Measurements from ENCODE around the gene ZNF75A.
"Not testable (repeated sequence)": the region's sequence is repeated elsewhere in the genome, so short reads cannot be mapped to it uniquely, and the experiment has no call there.

ZNF75A gene

DNA sequence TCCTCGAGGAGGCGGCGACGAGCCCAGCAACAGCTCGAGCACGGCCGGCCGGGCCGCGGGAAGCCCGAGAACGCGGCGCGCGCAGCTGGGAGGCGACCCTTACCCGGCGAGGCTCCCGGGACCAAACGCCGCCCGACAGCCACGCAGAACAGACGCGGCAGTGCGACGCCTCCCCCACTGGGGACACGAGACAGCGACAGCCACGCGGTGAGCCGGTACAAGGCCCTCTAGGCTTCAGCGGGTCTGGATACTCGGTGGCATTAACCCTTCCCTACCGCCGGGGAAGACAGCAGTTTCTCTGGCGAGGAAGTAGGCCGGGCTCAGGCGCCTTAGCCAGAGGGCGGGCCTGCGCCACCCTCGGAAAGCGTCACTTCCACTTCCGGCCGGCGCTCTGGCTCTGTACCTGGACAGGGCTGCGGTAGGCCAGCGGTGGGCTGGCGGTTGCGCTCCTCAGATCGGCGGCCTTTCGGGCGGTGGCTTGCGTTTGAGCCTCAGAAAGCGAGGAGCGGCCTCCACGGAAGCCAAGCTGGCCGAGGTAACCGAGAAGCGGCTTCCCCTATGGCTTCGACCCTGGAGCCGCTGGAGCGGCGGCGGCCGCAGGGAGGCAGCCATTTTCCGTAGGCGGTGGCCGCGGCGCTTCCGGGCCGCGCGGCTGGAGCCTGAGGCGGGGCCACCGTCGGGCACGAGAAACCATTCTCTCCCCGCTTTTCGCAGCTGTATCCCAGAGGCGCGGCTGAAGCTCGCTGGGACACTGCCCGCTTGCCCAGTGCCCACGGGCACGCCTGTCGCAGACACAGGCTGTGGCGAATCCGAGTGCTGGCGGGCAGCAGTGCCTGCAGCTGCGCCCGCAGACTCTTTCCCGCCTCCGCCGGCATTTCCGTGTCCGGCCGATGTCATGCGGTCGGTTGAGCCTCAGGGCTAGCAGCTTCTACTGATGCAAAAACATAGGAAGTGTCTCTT, at the start of gene ZNF75A, which contains the start of gene TIGD7:
TSS of gene ZNF75A (plus strand) at position 389 of the 960 bp plus-strand sequence. CDS start 2,932 bp downstream, outside the sequence.
TSS of gene TIGD7 (minus strand) at position 322 of the 960 bp plus-strand sequence. CDS start 4,816 bp downstream, outside the sequence.
- peak; percentile 63 to 69 for DNase-seq (ENCODE audit: low read depth in 2 of 2)

DNA sequence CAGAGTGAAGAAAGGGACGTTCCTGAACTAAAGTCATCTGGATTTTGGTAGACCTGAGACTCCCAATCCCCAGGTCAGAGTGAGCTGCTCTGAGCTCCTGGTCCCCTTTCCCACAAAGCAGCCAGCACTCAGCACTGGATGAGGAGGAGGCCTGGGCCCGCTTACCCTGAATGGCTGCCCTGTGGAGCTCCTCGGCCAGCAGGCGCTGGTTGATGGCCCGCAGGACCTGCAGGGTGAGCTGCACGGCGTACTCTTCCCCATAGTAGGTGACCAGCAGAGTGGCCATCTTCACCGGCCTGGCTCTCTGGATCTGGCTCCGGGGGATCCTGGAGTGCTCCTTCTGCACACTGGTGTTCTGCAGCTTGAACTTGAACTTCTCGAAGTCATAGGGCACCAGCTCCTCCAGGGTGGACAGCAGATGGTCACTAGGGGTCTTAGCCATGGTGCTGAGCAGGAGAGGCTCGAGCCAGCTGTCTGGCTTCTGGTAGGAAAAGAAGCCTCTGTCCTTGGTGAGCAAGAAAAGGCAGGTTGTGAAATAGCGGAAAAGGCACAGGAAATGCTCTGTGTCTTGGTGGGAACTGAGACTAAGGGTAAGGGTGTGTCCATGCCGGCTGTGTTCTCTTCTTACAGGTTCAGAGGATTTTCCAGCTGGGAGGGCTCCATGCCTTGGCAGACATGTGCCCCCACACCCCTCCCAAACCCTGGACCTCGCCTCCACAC, 49.0 kb upstream of the ZNF75A start, which contains the start of gene MEFV:
TSS of gene MEFV (minus strand) at position 488 of the 720 bp plus-strand sequence. CDS start at position 442, 46 bp downstream.
- DNase-seq (ENCODE audit: low read depth in 2 of 2) = no peak

DNA sequence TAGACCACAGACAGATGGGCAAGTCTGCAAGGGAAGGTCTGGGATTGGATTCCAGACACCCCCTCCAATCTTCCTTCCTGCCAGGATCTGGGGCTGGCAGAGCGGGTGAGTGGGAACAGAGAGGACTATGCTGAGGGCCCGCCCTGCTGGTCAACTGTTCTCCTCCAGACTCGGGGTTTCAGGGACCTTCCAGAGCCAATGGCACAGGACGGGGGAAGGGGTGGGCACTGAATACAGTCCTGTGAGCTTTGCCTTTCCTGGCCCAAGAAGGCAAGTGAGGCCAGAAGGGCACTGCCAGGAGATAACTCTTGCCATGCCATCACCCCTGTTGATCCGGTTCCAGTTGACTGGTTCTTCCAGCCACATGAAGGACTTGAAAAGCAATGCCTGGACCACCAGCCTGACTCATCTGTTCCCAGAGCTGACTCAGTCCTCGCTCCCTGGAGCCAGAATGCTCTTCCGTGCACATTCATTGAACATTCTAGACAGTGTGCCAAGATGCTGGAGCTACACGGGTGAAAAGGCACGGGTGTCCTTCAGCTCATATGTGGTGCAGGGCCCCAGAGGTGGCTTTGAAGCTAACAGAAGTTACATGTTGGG, 48.3 kb upstream of the ZNF75A start:
- DNase-seq (ENCODE audit: low read depth in 2 of 2) = no peak

DNA sequence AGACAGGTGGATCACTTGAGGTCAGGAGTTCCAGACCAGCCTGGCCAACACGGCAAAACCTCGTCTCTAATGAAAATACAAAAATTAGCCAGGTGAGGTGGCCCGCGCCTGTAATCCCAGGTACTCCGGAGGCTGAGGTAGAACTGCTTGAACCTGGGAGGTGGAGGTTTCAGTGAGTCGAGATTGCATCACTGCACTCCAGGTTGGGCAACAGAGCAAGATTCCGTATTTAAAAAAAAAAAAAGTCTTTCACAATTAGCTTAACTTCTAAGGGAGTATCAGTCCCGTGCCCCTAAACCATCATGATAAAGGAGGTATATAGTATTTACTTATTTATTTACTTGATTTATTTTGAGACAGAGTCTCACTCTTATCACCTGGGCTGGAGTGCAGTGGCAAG, 45.5 kb upstream of the ZNF75A start:
- no peak for DNase-seq (ENCODE audit: low read depth in 2 of 2)

GRCh38 chr16:3262517-3262916, 42.8 kb upstream of the ZNF75A start:
- DNase-seq (ENCODE audit: low read depth in 2 of 2) = no peak

DNA sequence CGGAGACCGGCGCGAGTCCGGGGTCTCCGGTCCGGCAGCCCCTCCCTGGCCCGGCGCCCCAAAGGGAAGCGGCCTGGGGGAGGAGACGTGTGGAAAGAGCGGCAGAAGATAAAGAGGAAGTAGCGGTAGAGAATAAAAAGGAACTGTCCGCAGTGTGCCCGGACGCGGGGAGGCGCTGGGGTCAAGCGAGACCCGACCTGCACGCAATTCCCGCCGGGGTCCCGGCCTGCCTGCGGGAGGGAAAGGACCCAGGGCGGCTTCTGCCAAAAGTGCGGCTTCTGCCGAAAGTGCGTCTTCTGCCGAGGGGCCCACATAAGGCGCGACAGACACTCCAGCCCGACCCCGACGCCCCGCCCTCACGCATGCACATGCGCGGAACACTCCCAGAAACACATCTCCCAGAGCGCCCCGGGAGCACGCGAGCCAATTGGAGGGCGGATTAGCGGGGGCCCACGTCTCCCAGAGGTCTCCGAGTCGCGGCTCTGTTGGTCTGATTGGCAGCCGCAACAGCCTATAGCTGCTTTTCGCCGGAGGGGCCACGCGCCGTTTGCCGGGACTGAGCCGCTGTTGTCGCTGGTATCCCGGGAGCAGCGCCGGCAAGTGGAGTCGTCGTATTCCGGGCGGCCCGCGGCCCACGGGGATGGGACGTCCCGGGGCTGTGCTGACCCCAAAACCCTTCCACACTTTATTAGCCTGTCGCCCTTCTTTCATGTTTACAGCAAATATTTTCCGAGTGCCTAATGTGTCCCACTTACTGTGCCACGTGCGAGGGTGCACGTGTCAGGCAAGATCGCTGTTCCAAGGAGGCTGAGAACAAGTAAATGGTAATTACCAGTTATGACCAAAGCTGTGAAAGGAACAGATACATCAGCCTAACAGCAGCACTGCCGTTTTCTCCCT, 40.9 kb upstream of the ZNF75A start:
- DNase-seq (ENCODE audit: low read depth in 2 of 2) = peak; percentile 91 to 98

DNA sequence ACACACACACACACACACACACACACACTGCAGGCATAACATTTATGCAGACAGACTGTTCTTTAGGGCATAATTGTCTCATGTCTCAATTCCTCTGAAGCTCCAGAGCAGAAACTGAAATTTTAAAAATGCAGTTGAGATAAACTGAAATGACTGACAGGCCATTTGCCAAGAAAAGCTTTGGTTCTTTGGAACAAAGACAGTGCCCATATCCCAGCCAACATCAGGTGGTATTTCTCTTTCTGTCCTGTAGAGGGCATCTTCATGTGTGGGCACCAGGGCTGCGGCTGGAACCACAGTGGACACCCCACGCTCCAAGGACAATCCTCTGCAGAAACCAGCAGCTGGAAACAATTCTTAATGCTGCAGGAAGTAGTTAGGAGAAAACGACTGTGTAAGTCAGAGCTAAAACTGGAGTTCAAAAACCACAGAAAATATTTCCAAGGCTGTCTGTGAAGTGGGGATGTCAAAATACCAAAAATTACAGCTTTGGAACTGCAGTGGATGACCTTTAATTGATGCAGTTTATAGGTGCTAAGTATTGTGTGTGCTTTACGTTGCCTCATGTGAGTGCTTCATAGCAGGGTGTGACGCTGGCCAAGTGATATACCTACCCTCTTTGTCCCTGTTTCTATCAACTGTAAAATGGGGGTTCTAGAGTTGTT, 38.3 kb upstream of the ZNF75A start:
- DNase-seq (ENCODE audit: low read depth in 2 of 2) = no peak

GRCh38 chr16:3268294-3268693, 37.0 kb upstream of the ZNF75A start:
- DNase-seq (ENCODE audit: low read depth in 2 of 2) = no peak

DNA sequence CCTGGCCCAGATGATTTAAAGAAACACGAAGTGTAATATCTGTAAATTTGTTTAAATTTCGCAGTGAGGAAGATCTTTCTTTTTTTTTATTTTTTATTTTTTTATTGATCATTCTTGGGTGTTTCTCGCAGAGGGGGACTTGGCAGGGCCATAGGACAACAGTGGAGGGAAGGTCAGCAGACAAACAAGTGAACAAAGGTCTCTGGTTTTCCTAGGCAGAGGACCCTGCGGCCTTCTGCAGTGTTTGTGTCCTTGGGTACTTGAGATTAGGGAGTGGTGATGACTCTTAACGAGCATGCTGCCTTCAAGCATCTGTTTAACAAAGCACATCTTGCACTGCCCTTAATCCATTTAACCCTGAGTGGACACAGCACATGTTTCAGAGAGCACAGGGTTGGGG, 34.6 kb upstream of the ZNF75A start:
- DNase-seq (ENCODE audit: low read depth in 2 of 2) = not testable (repeated sequence)

- not testable (repeated sequence) for DNase-seq (ENCODE audit: low read depth in 2 of 2)
Observed at GRCh38 chr16:3271281-3271680, 34.0 kb upstream of the ZNF75A start.

GRCh38 chr16:3274490-3274889, 30.8 kb upstream of the ZNF75A start:
- no peak for DNase-seq (ENCODE audit: low read depth in 2 of 2)

DNA sequence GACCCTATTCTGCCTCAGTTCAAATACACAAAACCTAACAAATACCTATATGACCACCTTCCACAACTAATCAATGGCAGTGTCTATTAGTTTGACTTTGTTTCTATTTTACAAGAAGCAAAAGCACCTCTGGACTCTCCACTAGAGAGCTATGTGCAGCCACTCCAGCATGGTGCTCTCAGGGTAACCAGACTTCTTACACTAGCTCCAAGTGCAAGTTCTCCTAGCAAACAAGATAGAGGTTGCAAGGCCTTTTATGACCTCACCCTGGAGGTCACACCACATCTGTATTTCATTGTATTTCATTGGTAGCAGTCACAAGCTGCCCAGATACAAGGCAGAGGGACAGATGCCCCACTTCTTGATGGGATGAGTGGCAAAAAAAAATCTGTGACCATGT, 30.4 kb upstream of the ZNF75A start:
- DNase-seq (ENCODE audit: low read depth in 2 of 2) = no peak

DNA sequence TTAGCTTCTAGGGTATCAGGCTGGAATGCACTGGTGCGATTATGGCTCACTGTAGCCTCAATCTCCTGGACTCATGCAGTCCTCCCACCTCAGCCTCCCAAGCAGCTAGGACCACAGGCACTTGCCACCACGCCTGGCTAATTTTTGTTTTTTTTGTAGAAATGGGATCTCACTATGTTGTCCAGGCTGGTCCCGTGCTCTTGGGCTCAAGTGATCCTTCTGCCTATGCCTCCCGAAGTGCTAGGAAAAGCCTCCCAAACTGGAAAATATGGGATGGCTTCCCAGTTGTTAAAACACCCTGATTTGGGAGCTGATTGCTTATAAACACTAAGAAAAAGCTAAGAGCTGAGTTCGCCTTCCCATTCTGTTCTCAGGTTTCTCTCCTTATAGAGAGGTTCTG, 28.6 kb upstream of the ZNF75A start:
- DNase-seq (ENCODE audit: low read depth in 2 of 2) = no peak

- no peak for DNase-seq (ENCODE audit: low read depth in 2 of 2)
Observed at GRCh38 chr16:3281222-3281820, 24.0 kb upstream of the ZNF75A start.

DNA sequence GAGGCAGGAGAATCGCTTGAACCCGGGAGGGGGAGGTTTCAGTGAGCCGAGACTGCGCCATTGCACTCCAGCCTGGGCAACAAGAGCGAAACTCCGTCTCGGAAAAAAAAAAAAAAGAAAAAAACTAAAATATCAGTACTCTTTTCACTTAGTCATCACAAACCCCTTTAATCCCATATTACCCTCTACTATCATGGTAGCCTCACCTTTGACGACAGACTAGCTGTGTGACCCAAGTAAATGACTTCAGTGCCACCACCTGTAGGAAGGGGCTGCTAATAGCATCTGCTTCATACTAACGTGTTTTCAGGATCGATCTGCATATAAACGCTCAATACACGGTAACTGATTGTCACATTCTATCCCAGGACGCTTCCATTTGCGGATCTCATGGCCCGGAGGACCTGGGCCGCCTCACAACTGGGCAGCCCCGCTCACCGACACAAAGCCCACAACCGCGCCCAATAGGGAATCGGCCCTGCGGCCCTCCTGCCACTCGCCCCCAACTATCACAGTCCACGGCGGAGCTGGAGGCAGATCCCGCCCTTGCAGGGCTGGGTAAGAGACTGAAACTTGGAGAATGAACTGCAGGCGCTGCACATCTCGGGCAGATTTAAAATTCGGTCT, 23.1 kb upstream of the ZNF75A start:
- DNase-seq (ENCODE audit: low read depth in 2 of 2) = no peak

GRCh38 chr16:3282730-3283542, 22.4 kb upstream of the ZNF75A start, which contains the start of gene ZNF263:
Gene ZNF263, plus strand, starts transcription at chr16:3283491. Its CDS starts 328 bp downstream, at chr16:3283819.
- DNase-seq (ENCODE audit: low read depth in 2 of 2) = peak; percentile 82 to 91

- no peak for DNase-seq (ENCODE audit: low read depth in 2 of 2)
Observed at GRCh38 chr16:3283543-3284447, 21.5 kb upstream of the ZNF75A start.
